Calu3 (cell line): ENCODE results near the gene ELP2. TPM values are rescaled to one million over a fixed set of nuclear protein-coding genes. Genes with fewer than 3 reads are reported as not detected.
A peak's percentile ranks its signal among the peaks of the same experiment; 100 is the strongest.

ENCODE experiments used
- BruUV-seq: library from RNA; stranded (reverse); fragments of 400-500 nt; replicated peaks from 2 replicates; lab custom pipeline; 2021; lab: Mats Ljungman, UMichigan
- CTCF ChIA-PET: fragments of 300-600 bp; sonication (Branson Sonifier 250); formaldehyde crosslinking; loops from one replicate; lab custom pipeline; 2022; ENCODE audit warnings: antibody characterized with exemption; lab: Charles Lee
- DNase-seq: peaks from one replicate; pipeline ENCODE4 v3.0.0; 2022
- H3K27ac Mint-ChIP-seq: one replicate; pipeline ENCODE4 v1.8.0; 2022; ENCODE audit warnings: mixed read lengths; ENCODE audit not compliant: unreplicated experiment
- H3K27me3 Mint-ChIP-seq: one replicate; pipeline ENCODE4 v1.8.0; 2022; ENCODE audit warnings: mixed read lengths; ENCODE audit not compliant: unreplicated experiment
- H3K36me3 Mint-ChIP-seq: one replicate; pipeline ENCODE4 v1.8.0; 2022; ENCODE audit warnings: mild to moderate bottlenecking, moderate library complexity, mixed read lengths; ENCODE audit not compliant: insufficient read depth, unreplicated experiment
- H3K4me1 Mint-ChIP-seq: one replicate; pipeline ENCODE4 v1.8.0; 2022; ENCODE audit warnings: mild to moderate bottlenecking, low read depth, mixed read lengths; ENCODE audit not compliant: unreplicated experiment
- H3K4me3 Mint-ChIP-seq: one replicate; pipeline ENCODE4 v1.8.0; 2022; ENCODE audit warnings: mild to moderate bottlenecking, low read depth, moderate library complexity, mixed read lengths; ENCODE audit not compliant: unreplicated experiment
- H3K9me3 Mint-ChIP-seq: one replicate; pipeline ENCODE4 v1.8.0; 2022; ENCODE audit warnings: low read depth, mixed read lengths; ENCODE audit not compliant: unreplicated experiment
- CTCF ChIP-seq: fragments of 200-600 bp; IDR thresholded peaks from one replicate; pipeline ENCODE4 v1.8.0; 2022; ENCODE audit warnings: antibody characterized with exemption; ENCODE audit not compliant: unreplicated experiment
- intact Hi-C: fragments of 100-400 bp; cut with micrococcal nuclease; formaldehyde crosslinking; loops from one replicate; pipeline ENCODE4 v1.10.0; 2022; ENCODE audit not compliant: unreplicated experiment
- total RNA-seq: library from RNA; stranded (reverse); gene quantifications from 2 replicates; pipeline ENCODE4 v1.2.3, GENCODE V29; 2022

Gene ELP2
- total RNA-seq, 1 experiment from 2014 or later, result 82.2 TPM

GRCh38 chr18:36095936-36096519 is 33.7 kb upstream of the ELP2 start:
- BruUV-seq, result no TSS peak
- H3K27me3 Mint-ChIP-seq, result no peaks in the 10 kb centered on the region

GRCh38 chr18:36096955-36097354 is 32.7 kb upstream of the ELP2 start:
- intact Hi-C loops, result loop anchor here (1.0 kb wide), 3 partner anchors 187 to 660 kb away; no protein-coding TSS in a partner anchor
- no peaks in the 10 kb centered on the region for H3K36me3 Mint-ChIP-seq
- no peaks in the 10 kb centered on the region for H3K4me1 Mint-ChIP-seq
- peaks cover under 1% of the 10 kb centered on the region for H3K9me3 Mint-ChIP-seq
- no peak overlapping the region for H3K27ac Mint-ChIP-seq
- no TSS peak for BruUV-seq
- no peak for TF ChIP-seq CTCF
- no peak overlapping the region for H3K4me3 Mint-ChIP-seq
- CTCF ChIA-PET, result interaction anchor here (1.2 kb wide), 1 partner anchor 11 kb away, joined by 3 read pairs; no protein-coding TSS in a partner anchor
- no peak for DNase-seq
- no peaks in the 10 kb centered on the region for H3K27me3 Mint-ChIP-seq

More at GRCh38 chr18:36095936-36096519, 33.7 kb upstream of the ELP2 start:
- TF ChIP-seq CTCF, result peak; percentile 29
- H3K27ac Mint-ChIP-seq, result no peak overlapping the region
- DNase-seq, result peak; percentile 5
- CTCF ChIA-PET, result interaction anchor here (0.5 to 1.9 kb wide), 6 partner anchors 38 to 476 kb away, joined by 3 to 11 read pairs (median 4); no protein-coding TSS in a partner anchor
- no peaks in the 10 kb centered on the region for H3K9me3 Mint-ChIP-seq
- intact Hi-C loops, result loop anchor here (1.0 kb wide), 3 partner anchors 188 to 661 kb away; no protein-coding TSS in a partner anchor
- H3K36me3 Mint-ChIP-seq, result no peaks in the 10 kb centered on the region
- H3K4me3 Mint-ChIP-seq, result no peak overlapping the region
- H3K4me1 Mint-ChIP-seq, result no peaks in the 10 kb centered on the region

GRCh38 chr18:36099311-36099710 is 30.4 kb upstream of the ELP2 start:
- CTCF ChIA-PET, result interaction anchor here (0.6 to 0.8 kb wide), 3 partner anchors 81 to 707 kb away, joined by 3 to 5 read pairs (median 3); no protein-coding TSS in a partner anchor

GRCh38 chr18:36101943-36102342 is 27.8 kb upstream of the ELP2 start:
- Mint-ChIP-seq H3K36me3 (no peaks in the 10 kb centered on the region), H3K4me3 (no peak overlapping the region), H3K4me1 (no peaks in the 10 kb centered on the region), H3K27me3 (no peaks in the 10 kb centered on the region), H3K9me3 (peaks cover 3% of the 10 kb centered on the region), H3K27ac (no peak overlapping the region)
- BruUV-seq, result no TSS peak
- no peak for TF ChIP-seq CTCF
- intact Hi-C loops, result no loop called here
- no peak for DNase-seq
- CTCF ChIA-PET, result no interaction called here

More at GRCh38 chr18:36099311-36099710, 30.4 kb upstream of the ELP2 start:
- H3K9me3 Mint-ChIP-seq, result peaks cover 3% of the 10 kb centered on the region
- no peak for TF ChIP-seq CTCF
- no peak overlapping the region for H3K27ac Mint-ChIP-seq
- BruUV-seq, result no TSS peak
- H3K4me1 Mint-ChIP-seq, result no peaks in the 10 kb centered on the region
- H3K27me3 Mint-ChIP-seq, result no peaks in the 10 kb centered on the region
- no peak overlapping the region for H3K4me3 Mint-ChIP-seq
- intact Hi-C loops, result no loop called here
- DNase-seq, result no peak
- no peaks in the 10 kb centered on the region for H3K36me3 Mint-ChIP-seq
